Stimulated activated naive CD4-positive, alpha-beta T cell treated with Interleukin-2 at 50 U/mL for 16 hours (primary cell): ENCODE results near the gene RPAP3.

Experiments
- DNase-seq: peaks from one replicate; lab custom pipeline; 2025; lab: John Stamatoyannopoulos, UW

RPAP3 gene

GRCh38 chr12:47718531-47718930 is 12.7 kb upstream of the RPAP3 start:
- no peak for DNase-seq

GRCh38 chr12:47717443-47718193 is 11.8 kb upstream of the RPAP3 start:
- DNase-seq, result peak; percentile 17

- no peak for DNase-seq
Observed at GRCh38 chr12:47717046-47717442, 11.2 kb upstream of the RPAP3 start.

- DNase-seq, result no peak
Observed at GRCh38 chr12:47715877-47716548, 10.2 kb upstream of the RPAP3 start.

DNA sequence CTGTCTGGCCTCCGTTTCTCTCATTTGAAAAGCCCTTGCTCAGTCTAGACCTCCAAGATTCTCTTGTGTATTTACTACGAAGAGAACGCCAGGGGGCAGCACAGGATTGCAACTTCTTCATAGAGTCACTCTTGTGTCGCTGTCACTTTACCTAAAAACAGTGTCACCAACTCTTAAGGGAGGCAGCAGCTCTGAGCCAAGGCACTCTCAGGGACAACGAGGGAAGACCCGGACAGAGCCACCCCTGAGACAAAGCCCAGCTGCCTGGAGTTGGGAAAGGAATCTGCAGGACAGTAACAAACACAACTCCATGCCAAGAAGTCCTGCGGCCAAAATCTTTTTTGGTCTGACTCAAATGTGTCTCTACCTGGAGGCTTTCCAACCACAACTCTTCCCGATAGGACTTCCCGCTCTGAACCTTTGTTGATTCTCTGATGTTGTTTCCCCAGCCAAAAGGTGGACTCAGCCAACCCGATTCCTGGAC is 9.6 kb upstream of the RPAP3 start:
- DNase-seq, result peak; percentile 77

DNA sequence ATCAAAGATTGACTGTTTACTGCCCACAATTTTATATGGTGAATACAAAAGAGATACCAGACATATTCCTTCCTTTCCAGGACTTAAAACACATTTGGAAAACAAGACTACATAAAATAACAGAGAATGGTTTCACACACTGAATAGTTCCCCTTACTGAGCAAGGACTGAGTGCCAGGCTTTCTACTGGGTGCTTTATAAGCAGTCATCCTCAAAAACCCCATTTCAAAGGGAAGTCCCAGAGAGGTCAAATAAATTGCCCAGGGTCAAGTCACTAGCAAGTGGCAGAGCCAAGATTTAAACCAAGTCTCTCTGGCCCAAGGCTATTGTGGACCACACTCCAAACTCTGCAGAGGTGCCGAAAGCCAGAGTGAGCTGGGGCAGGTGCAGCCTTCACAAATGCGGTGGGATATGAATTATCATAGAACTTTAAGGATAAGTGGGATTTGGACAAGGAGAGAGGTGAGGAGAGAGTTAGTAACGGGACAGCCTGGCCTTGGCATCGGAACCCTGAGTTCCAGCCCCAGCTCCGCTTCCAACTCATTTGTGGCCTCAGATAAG is 9.1 kb upstream of the RPAP3 start:
- no peak for DNase-seq

GRCh38 chr12:47712171-47712570 is 6.3 kb upstream of the RPAP3 start:
- no peak for DNase-seq

GRCh38 chr12:47711448-47711847 is 5.6 kb upstream of the RPAP3 start:
- DNase-seq, result no peak

DNA sequence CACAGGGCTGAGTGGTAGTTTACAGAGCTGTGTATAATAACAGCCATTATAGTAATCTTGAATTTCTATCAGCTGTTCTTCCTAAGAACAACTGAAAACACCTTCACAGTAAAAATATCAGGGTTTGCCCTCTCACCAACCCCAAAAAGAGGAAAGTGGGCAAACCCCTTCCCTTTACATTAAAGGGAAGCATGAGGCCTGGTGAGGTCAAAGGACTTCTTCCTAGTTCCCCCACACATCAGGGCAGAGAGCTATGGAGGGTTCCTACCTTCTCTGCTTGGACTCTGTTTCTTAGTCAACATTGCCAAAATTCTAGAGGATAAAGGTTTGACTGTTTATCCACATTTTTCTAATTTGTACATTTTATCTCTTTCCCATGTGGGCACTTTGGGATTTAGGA is 4.4 kb upstream of the RPAP3 start:
- DNase-seq, result no peak

- DNase-seq, result no peak
Observed at GRCh38 chr12:47709671-47710070, 3.8 kb upstream of the RPAP3 start.

DNA sequence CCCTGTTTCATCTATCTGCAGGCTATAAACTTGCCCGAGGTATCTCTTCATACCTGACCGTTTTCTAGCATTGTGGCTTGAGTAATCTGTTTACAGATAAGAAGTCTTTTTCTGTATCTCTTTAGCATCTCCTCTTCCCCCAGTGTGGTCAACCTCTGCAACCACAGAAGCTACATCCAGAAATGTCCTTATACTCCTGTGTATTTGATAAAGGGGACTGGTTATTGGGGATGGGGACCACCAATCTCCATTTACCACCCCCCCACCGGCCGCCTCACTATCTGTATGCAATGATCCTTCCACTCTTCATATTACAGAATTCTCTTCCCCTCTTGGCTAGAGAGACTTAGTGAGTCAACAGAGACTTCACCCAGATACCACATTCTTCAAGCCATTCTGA is 3.4 kb upstream of the RPAP3 start:
- DNase-seq, result no peak

GRCh38 chr12:47707905-47708543 is 2.2 kb upstream of the RPAP3 start:
- DNase-seq, result no peak

DNA sequence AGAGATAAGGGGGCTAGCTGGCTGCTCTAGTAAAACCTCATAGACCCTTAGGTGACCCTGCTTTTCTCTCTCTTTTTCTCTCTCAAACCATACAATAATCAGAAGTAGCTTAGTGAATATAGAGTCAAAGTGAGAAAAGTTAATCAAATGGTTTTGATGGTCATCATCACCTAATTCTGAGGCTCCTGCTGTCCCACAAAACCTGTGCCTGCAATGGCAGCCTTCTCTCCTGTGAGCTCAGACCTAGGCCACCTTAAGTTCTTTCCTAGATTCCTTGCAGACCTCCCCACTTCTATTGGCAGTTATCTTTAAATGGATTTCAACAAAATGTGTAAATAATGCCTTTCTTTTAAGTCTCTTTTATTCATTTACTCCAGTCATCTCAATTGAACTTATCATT is 1.5 kb upstream of the RPAP3 start:
- no peak for DNase-seq

GRCh38 chr12:47705229-47705565 is 633 bp downstream of the RPAP3 start:
- DNase-seq, result no peak

- no peak for DNase-seq
Observed at GRCh38 chr12:47704719-47705118, 1.1 kb downstream of the RPAP3 start.

DNA sequence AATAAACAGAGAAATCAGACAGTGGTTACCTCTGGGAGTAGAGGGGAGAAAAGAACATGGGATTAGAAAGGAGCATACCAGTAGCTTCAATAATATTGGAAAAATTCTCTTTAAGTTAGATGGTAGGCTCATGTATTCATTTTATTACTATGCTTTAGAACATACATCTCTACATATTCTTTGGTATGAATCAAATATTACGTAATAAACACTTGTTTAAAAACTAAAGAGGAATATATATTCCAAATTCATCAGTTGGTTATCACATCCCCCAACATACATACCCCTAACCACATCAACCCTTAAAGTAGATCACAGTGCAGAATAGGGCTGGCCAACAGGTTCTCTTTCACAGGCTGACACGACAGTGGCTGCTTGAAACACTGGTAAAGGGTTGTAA is 5.6 kb downstream of the RPAP3 start:
- DNase-seq, result no peak

DNA sequence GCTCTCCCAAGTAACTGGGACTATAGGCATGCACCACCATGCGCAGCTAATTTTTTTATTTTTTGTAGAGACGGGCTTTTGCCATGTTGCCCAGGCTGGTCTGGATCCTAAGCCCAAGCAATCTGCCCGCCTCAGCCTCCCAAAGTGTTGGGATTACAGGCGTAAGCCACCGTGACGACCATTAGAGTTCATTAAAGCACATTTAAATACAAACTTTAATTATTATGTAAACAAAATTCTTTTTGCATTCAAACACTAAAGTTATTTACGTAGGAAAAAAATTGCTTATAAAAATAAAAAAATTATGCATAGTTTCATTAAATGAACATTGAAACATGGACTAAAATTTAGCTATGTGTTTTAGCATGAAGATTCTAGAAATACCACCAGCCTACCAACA is 7.2 kb downstream of the RPAP3 start:
- DNase-seq, result no peak

- DNase-seq, result no peak
Observed at GRCh38 chr12:47698055-47698454, 7.8 kb downstream of the RPAP3 start.

GRCh38 chr12:47689215-47689614 is 16.6 kb downstream of the RPAP3 start:
- DNase-seq, result no peak

- no peak for DNase-seq
Observed at GRCh38 chr12:47687636-47688035, 18.2 kb downstream of the RPAP3 start.

DNA sequence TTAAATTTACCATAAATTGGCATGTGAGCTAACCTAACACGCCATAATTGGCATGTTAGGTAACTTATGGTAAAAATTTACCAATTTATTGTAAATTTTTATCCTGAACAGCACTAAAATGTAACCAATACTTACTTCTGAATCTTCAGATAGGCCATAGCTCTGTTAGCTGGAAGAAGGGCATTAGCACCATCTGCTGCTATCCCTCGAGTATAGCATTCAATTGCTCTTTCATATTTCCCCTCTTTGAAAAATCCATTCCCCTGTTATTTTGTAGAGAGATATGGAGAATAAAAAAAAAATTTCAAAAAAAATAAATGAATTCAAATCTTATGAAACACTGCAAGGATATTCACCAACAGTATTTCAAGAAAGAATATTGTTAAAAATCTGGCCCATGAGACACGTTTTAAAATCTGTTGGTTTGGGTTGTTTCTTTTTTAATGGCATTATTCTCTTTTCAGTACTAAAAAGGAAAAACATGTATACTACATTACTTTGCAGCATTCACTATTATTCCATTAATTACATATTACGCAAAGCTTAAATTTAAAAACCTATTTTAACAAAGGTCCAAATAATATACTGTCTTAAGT is 19.1 kb downstream of the RPAP3 start:
- no peak for DNase-seq

DNA sequence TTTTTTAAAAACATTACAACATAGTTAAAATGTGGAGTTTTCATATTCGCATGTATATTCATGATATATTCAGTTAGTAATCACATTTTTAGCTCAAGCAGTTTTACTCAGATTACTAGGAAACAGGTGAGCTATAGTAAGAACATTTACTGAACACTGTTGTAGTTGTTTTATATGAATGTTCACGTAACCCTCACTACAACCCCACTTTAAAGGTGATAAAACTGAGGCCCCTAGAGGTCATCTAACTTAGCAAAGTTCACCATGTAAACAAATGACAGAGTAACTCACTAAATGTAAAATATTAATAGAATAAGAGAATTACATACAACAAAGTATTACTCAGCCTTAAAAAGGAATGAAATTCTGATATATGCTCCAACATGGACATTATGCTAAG is 26.0 kb downstream of the RPAP3 start:
- DNase-seq, result no peak

GRCh38 chr12:47672068-47672467 is 33.8 kb downstream of the RPAP3 start:
- no peak for DNase-seq
